Mesodermal cell (in vitro differentiated cells): Measurements from ENCODE around the gene FCHO1.
A peak's percentile ranks its signal among the peaks of the same experiment; 100 is the strongest.

Experiments
- H3K27ac ChIP-seq: 2 replicates; pipeline ENCODE4 v1.7.0; 2013; ENCODE audit warnings: mild to moderate bottlenecking, low read depth, low read length, moderate library complexity; ENCODE audit not compliant: severe bottlenecking
- H3K36me3 ChIP-seq: 2 replicates; pipeline ENCODE4 v1.7.1; 2013; ENCODE audit warnings: mild to moderate bottlenecking, low read length, moderate library complexity; ENCODE audit not compliant: control insufficient read depth, insufficient read depth
- H3K4me1 ChIP-seq: one replicate; pipeline ENCODE4 v1.7.1; 2013; ENCODE audit warnings: mild to moderate bottlenecking, low read length; ENCODE audit not compliant: insufficient read depth, control insufficient read depth, poor library complexity, severe bottlenecking
- H3K4me3 ChIP-seq: 2 replicates; pipeline ENCODE4 v1.7.0; 2013; ENCODE audit warnings: low read length, control low read depth, mild to moderate bottlenecking; ENCODE audit not compliant: insufficient read depth, poor library complexity, severe bottlenecking; ENCODE audit errors: extremely low read depth
- H3K9me3 ChIP-seq: 2 replicates; pipeline ENCODE4 v1.7.1; 2013; ENCODE audit warnings: mild to moderate bottlenecking, low read length, moderate library complexity; ENCODE audit not compliant: control insufficient read depth
- WGBS, 2 experiments: methylation state at CpG; one replicate each; pipeline ENCODE4 v1.1.5; 2013; ENCODE audit warnings: missing lambda C conversion rate in 2 of 2; ENCODE audit not compliant: insufficient coverage in 2 of 2; 5-methylcytosine and 5-hydroxymethylcytosine counted together

FCHO1 gene

GRCh38 chr19:17721111-17721628 is 30.1 kb upstream of the FCHO1 start:
- 90 to 96% methylated on average over 6 to 11 of the region's 12 CpGs for WGBS, 2 experiments
- H3K4me3 ChIP-seq: peak overlapping the region; percentile 93

GRCh38 chr19:17721821-17722220 is 29.5 kb upstream of the FCHO1 start:
- 79 to 86% methylated on average over 5 to 8 of the region's 8 CpGs for WGBS, 2 experiments
- H3K4me3 ChIP-seq: no peak overlapping the region
- H3K9me3 ChIP-seq: no peaks in the 10 kb centered on the region
- H3K4me1 ChIP-seq: peaks cover 21% of the 10 kb centered on the region
- peak overlapping the region; percentile 0 for H3K27ac ChIP-seq
- peaks cover 49% of the 10 kb centered on the region for H3K36me3 ChIP-seq

More at GRCh38 chr19:17721111-17721628, 30.1 kb upstream of the FCHO1 start:
- Histone ChIP-seq H3K27ac (peak overlapping the region; percentile 10), H3K4me1 (peaks cover 21% of the 10 kb centered on the region), H3K9me3 (no peaks in the 10 kb centered on the region), H3K36me3 (peaks cover 43% of the 10 kb centered on the region)

- H3K9me3 ChIP-seq: no peaks in the 10 kb centered on the region
- no peak overlapping the region for H3K4me3 ChIP-seq
- no peak overlapping the region for H3K27ac ChIP-seq
- H3K4me1 ChIP-seq: peaks cover 21% of the 10 kb centered on the region
- H3K36me3 ChIP-seq: peaks cover 58% of the 10 kb centered on the region
- 93 to 99% methylated on average over 12 of the region's 12 CpGs for WGBS, 2 experiments
Observed at GRCh38 chr19:17722655-17723240, 28.5 kb upstream of the FCHO1 start.

GRCh38 chr19:17724655-17725054 is 26.6 kb upstream of the FCHO1 start:
- H3K4me3 ChIP-seq: no peak overlapping the region
- peaks cover 21% of the 10 kb centered on the region for H3K4me1 ChIP-seq
- peaks cover 77% of the 10 kb centered on the region for H3K36me3 ChIP-seq
- WGBS, 2 experiments: 85 to 91% methylated on average over 4 to 7 of the region's 7 CpGs
- H3K9me3 ChIP-seq: no peaks in the 10 kb centered on the region
- no peak overlapping the region for H3K27ac ChIP-seq

GRCh38 chr19:17725422-17726078 is 25.7 kb upstream of the FCHO1 start:
- WGBS, 2 experiments: 92 to 95% methylated on average over 15 to 19 of the region's 21 CpGs
- Histone ChIP-seq H3K4me1 (peaks cover 17% of the 10 kb centered on the region), H3K27ac (no peak overlapping the region), H3K36me3 (peaks cover 86% of the 10 kb centered on the region), H3K9me3 (no peaks in the 10 kb centered on the region), H3K4me3 (no peak overlapping the region)

- peaks cover 11% of the 10 kb centered on the region for H3K4me1 ChIP-seq
- no peaks in the 10 kb centered on the region for H3K9me3 ChIP-seq
- H3K27ac ChIP-seq: no peak overlapping the region
- H3K4me3 ChIP-seq: no peak overlapping the region
- 96% methylated on average over 44 to 58 of the region's 59 CpGs for WGBS, 2 experiments
- peaks cover 90% of the 10 kb centered on the region for H3K36me3 ChIP-seq
Observed at GRCh38 chr19:17726136-17726741, 25.0 kb upstream of the FCHO1 start.

- H3K4me3 ChIP-seq: no peak overlapping the region
- peaks cover 96% of the 10 kb centered on the region for H3K36me3 ChIP-seq
- H3K27ac ChIP-seq: no peak overlapping the region
- H3K9me3 ChIP-seq: no peaks in the 10 kb centered on the region
- WGBS, 2 experiments: 96% methylated on average over 55 to 62 of the region's 62 CpGs
- peaks cover 1% of the 10 kb centered on the region for H3K4me1 ChIP-seq
Observed at GRCh38 chr19:17726964-17727773, 24.1 kb upstream of the FCHO1 start.

GRCh38 chr19:17727843-17728242 is 23.4 kb upstream of the FCHO1 start:
- Histone ChIP-seq H3K27ac (no peak overlapping the region), H3K36me3 (peaks cover 96% of the 10 kb centered on the region), H3K4me3 (no peak overlapping the region), H3K4me1 (no peaks in the 10 kb centered on the region), H3K9me3 (no peaks in the 10 kb centered on the region)
- WGBS, 2 experiments: 96 to 99% methylated on average over 15 to 19 of the region's 19 CpGs

- 99% methylated on average over 12 to 16 of the region's 22 CpGs for WGBS, 2 experiments
- Histone ChIP-seq H3K27ac (no peak overlapping the region), H3K9me3 (no peaks in the 10 kb centered on the region), H3K4me1 (no peaks in the 10 kb centered on the region), H3K4me3 (no peak overlapping the region), H3K36me3 (peaks cover 93% of the 10 kb centered on the region)
Observed at GRCh38 chr19:17733127-17733526, 18.1 kb upstream of the FCHO1 start.

GRCh38 chr19:17734146-17734545 is 17.1 kb upstream of the FCHO1 start:
- Histone ChIP-seq H3K9me3 (no peaks in the 10 kb centered on the region), H3K36me3 (peaks cover 87% of the 10 kb centered on the region), H3K4me1 (no peaks in the 10 kb centered on the region), H3K27ac (no peak overlapping the region), H3K4me3 (no peak overlapping the region)
- 96 to 97% methylated on average over 15 to 16 of the region's 16 CpGs for WGBS, 2 experiments
